DOHH2 (cell line): Measurements from ENCODE around the gene UBTD2.

Experiments
- CTCF ChIP-seq: fragments of 200-600 bp; sonication (generic); IDR thresholded peaks from one replicate; pipeline ENCODE4 v1.5.1; 2014; ENCODE audit warnings: antibody characterized with exemption, mild to moderate bottlenecking, low read depth, low read length; ENCODE audit not compliant: poor library complexity, severe bottlenecking
- EZH2phosphoT487 ChIP-seq: fragments of 200-600 bp; sonication (generic); IDR thresholded peaks from 2 replicates; pipeline ENCODE4 v1.6.1; 2017; ENCODE audit warnings: borderline replicate concordance, mild to moderate bottlenecking, antibody characterized with exemption, low read length, moderate library complexity, mixed read lengths

- TF ChIP-seq CTCF, result no peak
- TF ChIP-seq EZH2phosphoT487, result no peak
These were observed 38.7 kb upstream of the UBTD2 start for GRCh38 chr5:172322028-172322965.
